OCI-LY7 (cell line): Measurements from ENCODE around the gene GALNT2. TPM values are rescaled to one million over a fixed set of nuclear protein-coding genes. Genes with fewer than 3 reads are reported as not detected.

ENCODE experiments used
- BruUV-seq: library from RNA; stranded (reverse); fragments of 400-500 nt; replicated peaks from 2 replicates; lab custom pipeline; 2021; lab: Mats Ljungman, UMichigan
- CTCF ChIA-PET: fragments of 300-600 bp; sonication (Branson Sonifier 250); formaldehyde crosslinking; loops from one replicate; lab custom pipeline; 2022; ENCODE audit warnings: antibody characterized with exemption; ENCODE audit not compliant: unreplicated experiment; lab: Charles Lee
- POLR2A ChIA-PET: fragments of 300-600 bp; sonication (Branson Sonifier 250); formaldehyde crosslinking; loops from one replicate; lab custom pipeline; 2022; ENCODE audit warnings: antibody characterized with exemption; lab: Charles Lee
- DNase-seq: peaks from one replicate; pipeline ENCODE4 v3.0.0-alpha.2; 2015; ENCODE audit warnings: low spot score
- H2AFZ ChIP-seq: fragments of 200-600 bp; sonication (generic), shearing (Covaris generic); 2 replicates; pipeline ENCODE4 v1.6.1; 2014; ENCODE audit warnings: mild to moderate bottlenecking, antibody characterized with exemption, low read length, moderate library complexity
- H3K27ac ChIP-seq: fragments of 200-600 bp; sonication (generic); 2 replicates; pipeline ENCODE4 v1.5.1; 2014; ENCODE audit warnings: mixed run types, low read depth, mild to moderate bottlenecking, moderate library complexity, low read length, inconsistent platforms; ENCODE audit not compliant: poor library complexity, severe bottlenecking
- H3K36me3 ChIP-seq: fragments of 200-600 bp; sonication (generic); 2 replicates; pipeline ENCODE4 v1.6.1; 2014; ENCODE audit warnings: mild to moderate bottlenecking, antibody characterized with exemption, low read length, moderate library complexity, mixed read lengths; ENCODE audit not compliant: insufficient read depth
- H3K4me1 ChIP-seq: fragments of 200-600 bp; sonication (generic); 2 replicates; pipeline ENCODE4 v1.5.1; 2014; ENCODE audit warnings: mild to moderate bottlenecking, low read length; ENCODE audit not compliant: insufficient read depth, poor library complexity, severe bottlenecking
- H3K4me2 ChIP-seq: fragments of 200-600 bp; sonication (generic); 2 replicates; pipeline ENCODE4 v1.6.1; 2014; ENCODE audit warnings: mild to moderate bottlenecking, low read length
- H3K4me3 ChIP-seq: fragments of 200-600 bp; sonication (generic); 2 replicates; pipeline ENCODE4 v1.5.1; 2014; ENCODE audit warnings: mild to moderate bottlenecking, low read depth, low read length; ENCODE audit not compliant: poor library complexity, severe bottlenecking
- H3K79me2 ChIP-seq: fragments of 200-600 bp; sonication (generic); 2 replicates; pipeline ENCODE4 v1.6.1; 2016; ENCODE audit warnings: low read depth, mild to moderate bottlenecking, low read length, moderate library complexity, mixed read lengths; ENCODE audit not compliant: insufficient read depth
- H3K9me2 ChIP-seq: fragments of 200-600 bp; sonication (generic); 2 replicates; pipeline ENCODE4 v1.6.1; 2016; ENCODE audit warnings: mild to moderate bottlenecking, low read length, mixed read lengths; ENCODE audit not compliant: insufficient read depth
- H3K9me3 ChIP-seq: fragments of 200-600 bp; sonication (generic); 2 replicates; pipeline ENCODE4 v1.6.1; 2014; ENCODE audit warnings: mild to moderate bottlenecking, mixed run types, low read length, mixed read lengths
- H4K20me1 ChIP-seq: fragments of 200-600 bp; sonication (generic); 2 replicates; pipeline ENCODE4 v1.6.1; 2014; ENCODE audit warnings: mild to moderate bottlenecking, antibody characterized with exemption, low read length, moderate library complexity, mixed read lengths; ENCODE audit not compliant: insufficient read depth
- CTCF ChIP-seq: fragments of 200-600 bp; sonication (generic); conservative IDR thresholded peaks from 2 replicates; pipeline ENCODE4 v1.5.1; 2014; ENCODE audit warnings: mild to moderate bottlenecking, antibody characterized with exemption, low read length, moderate library complexity, mixed read lengths
- EZH2phosphoT487 ChIP-seq: fragments of 200-600 bp; sonication (generic); IDR thresholded peaks from 2 replicates; pipeline ENCODE4 v1.6.1; 2018; ENCODE audit warnings: low read depth, borderline replicate concordance, mild to moderate bottlenecking, mixed run types, antibody characterized with exemption, low read length, moderate library complexity, mixed read lengths
- intact Hi-C: fragments of 100-400 bp; cut with micrococcal nuclease; formaldehyde crosslinking; loops from one replicate; pipeline ENCODE4 v1.10.0; 2022; ENCODE audit not compliant: unreplicated experiment
- total RNA-seq, 2 experiments: library from RNA; depleted of rRNA in 1 of 2; stranded (reverse); fragments of >200 nt in 1 of 2; shearing (Covaris generic) in 1 of 2; gene quantifications; 2 replicates each; pipeline ENCODE4 v1.2.3, GENCODE V29; 2014 to 2022

Gene GALNT2
- total RNA-seq, 2 experiments from 2014 or later: 29.9 to 67.3 TPM

GRCh38 chr1:230271300-230272035 is 204.4 kb downstream of the GALNT2 start:
- no peak for TF ChIP-seq EZH2phosphoT487
- TF ChIP-seq CTCF: no peak
- Histone ChIP-seq H3K79me2 (no peaks in the 10 kb centered on the region), H3K4me3 (no peak overlapping the region), H2AFZ (no peak overlapping the region), H3K27ac (peak overlapping the region; percentile 54), H3K36me3 (peaks cover 26% of the 10 kb centered on the region), H3K4me2 (no peak overlapping the region), H4K20me1 (no peaks in the 10 kb centered on the region), H3K4me1 (peaks cover 23% of the 10 kb centered on the region), H3K9me2 (no peaks in the 10 kb centered on the region), H3K9me3 (no peaks in the 10 kb centered on the region)
- BruUV-seq: no TSS peak
- intact Hi-C loops: no loop called here
- DNase-seq: no peak
- CTCF ChIA-PET: no interaction called here
- POLR2A ChIA-PET: no interaction called here

GRCh38 chr1:230272557-230272956 is 205.5 kb downstream of the GALNT2 start:
- no peaks in the 10 kb centered on the region for H3K79me2 ChIP-seq
- DNase-seq: no peak
- H4K20me1 ChIP-seq: no peaks in the 10 kb centered on the region
- H3K4me2 ChIP-seq: no peak overlapping the region
- H3K36me3 ChIP-seq: peaks cover 25% of the 10 kb centered on the region
- intact Hi-C loops: no loop called here
- ChIA-PET CTCF (no interaction called here), POLR2A (no interaction called here)
- no peak overlapping the region for H3K27ac ChIP-seq
- no peaks in the 10 kb centered on the region for H3K9me2 ChIP-seq
- no peaks in the 10 kb centered on the region for H3K9me3 ChIP-seq
- H3K4me1 ChIP-seq: peaks cover 34% of the 10 kb centered on the region
- BruUV-seq: no TSS peak
- no peak overlapping the region for H3K4me3 ChIP-seq
- no peak for TF ChIP-seq EZH2phosphoT487
- TF ChIP-seq CTCF: no peak
- no peak overlapping the region for H2AFZ ChIP-seq

- H3K79me2 ChIP-seq: no peaks in the 10 kb centered on the region
- H3K4me1 ChIP-seq: peaks cover 40% of the 10 kb centered on the region
- no peak overlapping the region for H3K27ac ChIP-seq
- TF ChIP-seq CTCF (no peak), EZH2phosphoT487 (no peak)
- H3K36me3 ChIP-seq: peaks cover 25% of the 10 kb centered on the region
- no peak overlapping the region for H3K4me2 ChIP-seq
- BruUV-seq: no TSS peak
- intact Hi-C loops: no loop called here
- POLR2A ChIA-PET: interaction anchor here (1.6 kb wide), 1 partner anchor 9 kb away, joined by 5 read pairs; no protein-coding TSS in a partner anchor
- H2AFZ ChIP-seq: no peak overlapping the region
- CTCF ChIA-PET: no interaction called here
- no peak for DNase-seq
- no peak overlapping the region for H3K4me3 ChIP-seq
- no peaks in the 10 kb centered on the region for H3K9me3 ChIP-seq
- H4K20me1 ChIP-seq: no peaks in the 10 kb centered on the region
- H3K9me2 ChIP-seq: no peaks in the 10 kb centered on the region
Measured at GRCh38 chr1:230273141-230273710, 206.2 kb downstream of the GALNT2 start.
